HepG2 (cell line): ENCODE measurements around the gene SLC35A1. TPM values are rescaled to one million over a fixed set of nuclear protein-coding genes. Genes with fewer than 3 reads are reported as not detected.

Source experiments
- CTCF ChIP-seq: sonication (generic); formaldehyde crosslinking; IDR thresholded peaks from 2 replicates; pipeline ENCODE4 v1.5.0; 2020; ENCODE audit warnings: mild to moderate bottlenecking, missing genetic modification reagents, moderate library complexity
- GLI4 ChIP-seq: sonication (generic); formaldehyde crosslinking; IDR thresholded peaks from 2 replicates; pipeline ENCODE4 v1.5.1; 2020; ENCODE audit warnings: missing genetic modification reagents, mild to moderate bottlenecking, moderate library complexity, borderline replicate concordance
- PHF20 ChIP-seq: sonication (generic); formaldehyde crosslinking; IDR thresholded peaks from 2 replicates; pipeline ENCODE4 v1.5.0; 2020; ENCODE audit warnings: mild to moderate bottlenecking, missing genetic modification reagents
- SOX13 ChIP-seq, 3 experiments: fragments of 450-650 bp in 1 of 3; sonication (generic) in 1 of 3; formaldehyde crosslinking in 1 of 3; IDR thresholded peaks in 2 of 3; conservative IDR thresholded peaks in 1 of 3; 2 replicates each; pipeline versions ENCODE4 v1.5.0 to v1.6.1; 2016 to 2020; ENCODE audit warnings: antibody characterized with exemption in 1 of 3, mild to moderate bottlenecking in 1 of 3, missing compliant biosample characterization in 1 of 3, missing genetic modification reagents in 1 of 3, moderate library complexity in 1 of 3
- SOX6 ChIP-seq, 2 experiments: fragments of 450-650 bp in 1 of 2; sonication (generic) in 1 of 2; formaldehyde crosslinking in 1 of 2; IDR thresholded peaks; 2 replicates each; pipeline versions ENCODE4 v1.4.0 to v1.6.1; 2017 to 2020; ENCODE audit warnings: antibody characterized with exemption in 1 of 2, mild to moderate bottlenecking in 1 of 2, missing genetic modification reagents in 1 of 2
- ZNF281 ChIP-seq: sonication (generic); formaldehyde crosslinking; IDR thresholded peaks from 2 replicates; pipeline ENCODE4 v1.4.0; 2020; ENCODE audit warnings: missing genetic modification reagents, borderline replicate concordance
- ZNF501 ChIP-seq: sonication (generic); formaldehyde crosslinking; IDR thresholded peaks from 2 replicates; pipeline ENCODE4 v1.5.1; 2020; ENCODE audit warnings: mild to moderate bottlenecking, moderate library complexity, missing genetic modification reagents
- ZSCAN21 ChIP-seq: sonication (generic); formaldehyde crosslinking; IDR thresholded peaks from 2 replicates; pipeline ENCODE4 v1.8.0; 2022; ENCODE audit warnings: mild to moderate bottlenecking, missing genetic modification reagents, moderate library complexity, borderline replicate concordance
- polyA plus RNA-seq, 8 experiments: library from polyadenylated mRNA; depleted of rRNA in 3 of 8; stranded (reverse) in 7 of 8; unstranded in 1 of 8; fragments of >200 nt; fragmentation: Illumina TruSeq in 4 of 8; extraction: Trizol in 4 of 8; gene quantifications; 2 replicates each; pipeline versions ENCODE4 v1.2.1 to v1.2.3, GENCODE V29; 2011 to 2016; ENCODE audit warnings: low read depth in 4 of 8, missing spikeins in 1 of 8, mixed read lengths in 1 of 8; ENCODE audit not compliant: insufficient read depth in 1 of 8
- total RNA-seq, 5 experiments: library from RNA; depleted of rRNA; stranded (reverse); fragments of >200 nt; fragmentation: Illumina TruSeq; extraction: Trizol; gene quantifications; 2 replicates each; pipeline ENCODE4 v1.2.3, GENCODE V29; 2016; ENCODE audit warnings: low read depth in 1 of 5
- TF ChIP-seq, protein P1 (sequence below): sonication (generic); formaldehyde crosslinking; IDR thresholded peaks from 2 replicates; pipeline ENCODE4 v1.4.0; 2020; ENCODE audit warnings: mild to moderate bottlenecking, missing genetic modification reagents

The SLC35A1 gene
- total and polyA plus RNA-seq, 2 of the 13 experiments (the other 11 are each of a cell fraction or from before 2014, with no cell fraction given), result 24.8 to 25.1 TPM

GRCh38 chr6:87431263-87431662 is 41.5 kb upstream of the SLC35A1 start (continued):
- TF ChIP-seq SOX6 (IDR thresholded peaks at IDR 0.05), result no peak
- no peak for TF ChIP-seq SOX6 (CRISPR knock-in tag; IDR thresholded peaks at IDR 0.05)
- no peak for TF ChIP-seq ZSCAN21 (CRISPR knock-in tag)
- TF ChIP-seq SOX13 (IDR thresholded peaks at IDR 0.05), result no peak
- TF ChIP-seq SOX13 (CRISPR knock-in tag; conservative IDR thresholded peaks at IDR 0.05 in 1 of 2, IDR thresholded peaks at IDR 0.05 in 1 of 2), result no peak
- TF ChIP-seq, protein P1, sequence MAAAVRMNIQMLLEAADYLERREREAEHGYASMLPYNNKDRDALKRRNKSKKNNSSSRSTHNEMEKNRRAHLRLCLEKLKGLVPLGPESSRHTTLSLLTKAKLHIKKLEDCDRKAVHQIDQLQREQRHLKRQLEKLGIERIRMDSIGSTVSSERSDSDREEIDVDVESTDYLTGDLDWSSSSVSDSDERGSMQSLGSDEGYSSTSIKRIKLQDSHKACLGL, result no peak
- no peak for TF ChIP-seq GLI4
- TF ChIP-seq CTCF (CRISPR knock-in tag), result no peak
- TF ChIP-seq ZNF281, result no peak
- no peak for TF ChIP-seq PHF20 (CRISPR knock-in tag)
- TF ChIP-seq ZNF501, result no peak
